Astrocyte of the cerebellum (primary cell): ENCODE measurements around the gene DGKQ.
"Not testable (repeated sequence)": the region's sequence is repeated elsewhere in the genome, so short reads cannot be mapped to it uniquely, and the experiment has no call there.

Source experiments
- DNase-seq: peaks from one replicate; pipeline ENCODE4 v3.0.0-alpha.2; 2011; ENCODE audit warnings: low read depth
- H3K4me3 ChIP-seq: 2 replicates; pipeline ENCODE4 v1.5.1; 2011; ENCODE audit warnings: mild to moderate bottlenecking, low read depth, low read length, moderate library complexity
- in situ Hi-C: cut with HindIII; loops from 2 replicates; pipeline ENCODE4 v1.10.0; 2017; ENCODE audit warnings: low sequenced_read_pairs
- TF ChIP-seq, protein P1 (sequence below): IDR thresholded peaks from 2 replicates; pipeline ENCODE4 v1.5.1; 2012; ENCODE audit warnings: low read length, low read depth, moderate library complexity, mild to moderate bottlenecking; ENCODE audit errors: missing control alignments

DGKQ gene

DNA sequence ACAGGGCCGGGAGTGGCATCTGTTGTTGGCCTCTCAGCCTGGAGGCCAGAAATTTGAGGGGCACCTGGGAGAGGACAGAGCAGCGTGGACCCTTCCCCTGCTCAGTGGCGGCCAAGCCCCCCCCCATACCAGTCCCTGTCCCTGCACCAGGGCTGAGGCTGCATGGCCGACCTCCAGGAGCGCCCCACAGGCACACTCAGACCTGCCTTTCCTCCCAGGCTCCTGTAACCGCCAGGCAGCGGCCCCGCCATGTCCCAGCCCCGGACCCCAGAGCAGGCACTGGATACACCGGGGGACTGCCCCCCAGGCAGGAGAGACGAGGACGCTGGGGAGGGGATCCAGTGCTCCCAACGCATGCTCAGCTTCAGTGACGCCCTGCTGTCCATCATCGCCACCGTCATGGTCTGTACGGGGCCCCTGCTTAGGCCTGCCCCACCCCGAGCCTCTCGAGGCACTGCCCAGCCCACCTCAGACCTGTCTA is 25.8 kb downstream of the DGKQ start:
- in situ Hi-C loops, result no loop called here
- DNase-seq, result no peak
- no peak overlapping the region for H3K4me3 ChIP-seq
- TF ChIP-seq, protein P1, sequence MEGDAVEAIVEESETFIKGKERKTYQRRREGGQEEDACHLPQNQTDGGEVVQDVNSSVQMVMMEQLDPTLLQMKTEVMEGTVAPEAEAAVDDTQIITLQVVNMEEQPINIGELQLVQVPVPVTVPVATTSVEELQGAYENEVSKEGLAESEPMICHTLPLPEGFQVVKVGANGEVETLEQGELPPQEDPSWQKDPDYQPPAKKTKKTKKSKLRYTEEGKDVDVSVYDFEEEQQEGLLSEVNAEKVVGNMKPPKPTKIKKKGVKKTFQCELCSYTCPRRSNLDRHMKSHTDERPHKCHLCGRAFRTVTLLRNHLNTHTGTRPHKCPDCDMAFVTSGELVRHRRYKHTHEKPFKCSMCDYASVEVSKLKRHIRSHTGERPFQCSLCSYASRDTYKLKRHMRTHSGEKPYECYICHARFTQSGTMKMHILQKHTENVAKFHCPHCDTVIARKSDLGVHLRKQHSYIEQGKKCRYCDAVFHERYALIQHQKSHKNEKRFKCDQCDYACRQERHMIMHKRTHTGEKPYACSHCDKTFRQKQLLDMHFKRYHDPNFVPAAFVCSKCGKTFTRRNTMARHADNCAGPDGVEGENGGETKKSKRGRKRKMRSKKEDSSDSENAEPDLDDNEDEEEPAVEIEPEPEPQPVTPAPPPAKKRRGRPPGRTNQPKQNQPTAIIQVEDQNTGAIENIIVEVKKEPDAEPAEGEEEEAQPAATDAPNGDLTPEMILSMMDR, result no peak

DNA sequence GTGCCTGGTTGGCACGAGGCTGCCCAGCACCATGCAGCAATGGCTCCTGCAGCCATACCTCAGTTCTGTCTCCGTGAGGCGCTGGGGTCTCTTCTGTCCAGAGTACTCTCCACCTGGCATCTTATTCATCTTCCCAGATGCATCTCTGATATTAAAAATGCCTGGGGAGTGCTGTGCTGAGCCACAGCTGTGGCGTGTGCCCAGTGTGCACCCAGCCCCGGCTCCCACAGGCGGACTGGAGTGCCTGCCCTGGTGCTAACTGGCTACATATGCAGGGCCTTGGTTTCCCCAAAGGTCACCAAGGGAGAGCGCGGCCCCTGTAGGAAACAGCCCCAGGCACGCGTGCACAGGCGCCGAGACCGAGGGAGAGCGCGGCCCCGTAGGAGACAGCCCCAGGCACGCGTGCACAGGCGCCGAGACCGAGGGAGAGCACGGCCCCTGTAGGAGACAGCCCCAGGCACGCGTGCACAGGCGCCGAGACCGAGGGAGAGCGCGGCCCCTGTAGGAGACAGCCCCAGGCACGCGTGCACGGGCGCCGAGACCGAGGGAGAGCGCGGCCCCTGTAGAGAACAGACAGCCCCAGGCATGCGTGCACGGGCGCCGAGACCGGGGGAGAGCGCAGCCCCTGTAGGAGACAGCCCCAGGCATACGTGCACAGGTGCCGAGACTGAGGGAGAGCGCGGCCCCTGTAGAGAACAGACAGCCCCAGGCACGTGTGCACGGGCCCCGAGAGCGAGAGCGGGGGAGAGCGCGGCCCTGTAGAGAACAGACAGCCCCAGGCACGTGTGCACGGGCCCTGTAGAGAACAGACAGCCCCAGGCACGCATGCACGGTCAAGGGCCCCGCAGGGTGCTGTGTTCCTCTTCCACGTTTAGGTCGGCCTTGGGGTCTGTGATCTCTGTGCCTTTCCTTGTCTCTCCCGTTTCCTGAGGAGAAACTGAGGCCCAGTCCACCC is 26.6 kb downstream of the DGKQ start:
- H3K4me3 ChIP-seq, result no peak overlapping the region
- in situ Hi-C loops, result no loop called here
- TF ChIP-seq, protein P1, result no peak
- no peak for DNase-seq

DNA sequence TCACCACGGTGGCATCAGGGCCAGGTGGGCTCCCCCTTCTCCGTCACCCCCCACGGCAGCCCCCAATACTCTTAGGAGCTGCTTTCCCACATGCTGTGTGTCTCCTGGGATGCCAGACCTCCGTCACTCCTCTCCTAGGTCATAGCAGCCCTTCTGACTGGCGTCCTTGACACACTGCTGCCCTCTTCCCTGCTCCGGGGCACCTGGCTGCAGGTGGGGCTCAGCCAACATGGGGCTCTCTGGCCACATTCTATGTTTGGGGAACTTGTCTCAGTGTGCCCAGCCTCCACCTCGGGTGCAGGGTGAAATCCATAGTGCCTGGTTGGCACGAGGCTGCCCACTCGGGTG is 27.3 kb downstream of the DGKQ start:
- TF ChIP-seq, protein P1, result no peak
- no peak overlapping the region for H3K4me3 ChIP-seq
- DNase-seq, result no peak
- in situ Hi-C loops, result no loop called here

DNA sequence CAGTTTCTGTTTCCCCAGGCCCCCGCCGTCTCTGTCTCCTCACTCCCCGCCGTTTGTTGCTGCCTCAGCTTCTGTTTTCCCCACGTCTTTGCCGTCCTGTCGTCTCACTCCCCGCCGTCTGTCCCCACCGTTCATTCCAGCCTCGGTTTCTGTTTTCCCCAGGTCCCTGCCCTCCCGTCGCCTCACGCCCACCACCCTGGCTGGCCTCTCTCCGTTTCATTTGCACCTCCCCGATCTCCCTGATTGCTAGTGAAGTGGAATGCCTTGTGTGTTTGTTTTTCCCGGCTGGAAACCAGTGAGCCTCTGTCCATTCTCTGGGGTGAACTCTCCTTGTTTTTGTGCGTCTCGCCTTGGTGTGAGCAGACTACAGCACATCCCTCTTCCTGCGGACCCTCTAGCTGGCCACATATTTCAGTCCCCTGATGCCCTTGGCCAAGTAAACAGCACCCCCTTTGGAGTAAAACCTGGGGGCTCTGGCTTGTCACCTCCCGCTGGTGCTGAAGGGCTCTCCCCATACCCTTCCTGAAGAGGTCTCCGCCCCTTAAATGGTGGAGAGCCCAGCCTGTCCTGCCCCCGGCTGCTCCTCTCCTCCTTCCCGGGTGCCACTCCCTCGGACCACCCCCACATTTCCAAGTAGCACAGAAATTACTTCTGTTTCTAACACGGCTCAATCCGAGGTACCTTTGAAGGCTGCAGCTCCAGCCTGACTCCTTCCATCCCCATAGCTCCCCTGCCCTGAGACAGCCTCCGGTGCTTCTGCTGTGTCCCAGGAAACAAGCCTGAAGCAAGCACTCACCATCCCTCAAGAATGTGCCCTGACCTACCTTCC is 27.9 kb downstream of the DGKQ start:
- in situ Hi-C loops, result no loop called here
- H3K4me3 ChIP-seq, result no peak overlapping the region
- TF ChIP-seq, protein P1, result no peak
- DNase-seq, result no peak

DNA sequence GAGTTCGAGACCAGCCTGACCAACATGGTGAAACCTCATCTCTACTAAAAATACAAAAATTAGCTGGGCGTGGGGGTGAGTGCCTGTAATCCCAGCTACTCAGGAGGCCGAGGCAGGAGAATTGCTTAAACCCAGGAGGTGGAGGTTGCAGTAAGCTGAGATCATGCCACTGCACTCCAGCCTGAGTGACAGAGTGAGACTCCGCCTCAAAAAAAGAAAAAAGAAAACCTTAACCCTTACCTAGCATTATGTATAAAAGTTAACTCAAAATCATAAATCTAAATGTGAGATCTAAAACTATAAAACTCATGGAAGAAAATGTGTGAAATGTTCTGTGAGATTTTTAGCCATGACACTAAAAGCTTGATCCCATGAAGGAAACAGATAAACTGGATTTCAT is 33.9 kb downstream of the DGKQ start:
- H3K4me3 ChIP-seq, in situ Hi-C loops, DNase-seq: not testable (repeated sequence)

DNA sequence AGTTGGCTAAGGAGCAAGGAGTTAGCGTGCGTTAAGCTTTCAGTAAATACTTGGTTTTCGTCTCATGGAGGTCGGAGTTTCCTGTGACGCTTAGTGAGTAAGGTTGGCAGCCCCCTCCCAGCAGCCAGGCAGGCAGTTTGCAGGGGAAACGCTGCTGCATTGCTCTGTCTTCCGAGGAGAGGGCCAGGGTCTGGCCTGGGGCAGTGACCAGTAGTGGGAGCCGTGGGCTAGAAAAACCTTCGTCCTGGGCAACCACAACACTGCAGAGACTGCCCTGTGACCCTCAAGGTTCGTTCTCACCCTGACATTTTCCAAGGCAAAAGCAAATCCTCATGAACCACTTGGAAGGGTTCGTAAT is 40.7 kb downstream of the DGKQ start:
- DNase-seq, result no peak
- TF ChIP-seq, protein P1, result no peak
- H3K4me3 ChIP-seq, result peak overlapping the region; percentile 99
- in situ Hi-C loops, result loop anchor here (5.0 kb wide), 2 partner anchors 40 to 85 kb away; partner anchors contain the start of gene DGKQ
